Upper lobe of left lung (tissue), 6 donors: Measurements from ENCODE around the gene PLCB2. TPM values are rescaled to one million over a fixed set of nuclear protein-coding genes. Genes with fewer than 3 reads are reported as not detected.

Source experiments
- ATAC-seq, 2 donors: fragments of 200-7000 bp; cut with Tn5 transposase; one replicate each; pipeline ENCODE4 v1.9.1; 2022; ENCODE audit warnings: mild to moderate bottlenecking in 2 of 2, moderate library complexity in 2 of 2; ENCODE audit not compliant: low FRiP score in 2 of 2
- DNase-seq, 2 donors: peaks; one replicate each; pipeline ENCODE4 v3.0.0-alpha.2; 2019 to 2020
- H3K27ac ChIP-seq, 4 donors: fragments of 200-600 bp; sonication (generic); one replicate each; pipeline ENCODE4 v1.5.1; 2016 to 2019
- H3K27me3 ChIP-seq, 4 donors: fragments of 200-600 bp; sonication (generic); one replicate each; pipeline ENCODE4 v1.5.1; 2017 to 2019
- H3K36me3 ChIP-seq, 4 donors: fragments of 200-600 bp; sonication (generic); one replicate each; pipeline ENCODE4 v1.5.1; 2016 to 2019
- H3K4me1 ChIP-seq, 4 donors: fragments of 200-600 bp; sonication (generic); one replicate each; pipeline ENCODE4 v1.5.1; 2018 to 2019
- H3K4me3 ChIP-seq, 4 donors: fragments of 200-600 bp; sonication (generic); one replicate each; pipeline ENCODE4 v1.5.1; 2017 to 2019; ENCODE audit warnings: mild to moderate bottlenecking in 2 of 4, moderate library complexity in 1 of 4
- H3K9me3 ChIP-seq, 4 donors: fragments of 200-600 bp; sonication (generic); one replicate each; pipeline ENCODE4 v1.5.1; 2018 to 2019
- CTCF ChIP-seq, 6 experiments: fragments of 450-650 bp in 4 of 6; fragments of 200-600 bp in 2 of 6; sonication (generic) in 2 of 6; IDR thresholded peaks; one replicate each; pipeline ENCODE4 v1.5.1; 2016 to 2019; ENCODE audit warnings: antibody characterized with exemption in 6 of 6
- EP300 ChIP-seq, 4 donors: sonication (generic); formaldehyde crosslinking; IDR thresholded peaks; one replicate each; pipeline ENCODE4 v1.5.1; 2017; ENCODE audit warnings: antibody characterized with exemption in 4 of 4, control low read depth in 2 of 4
- POLR2A ChIP-seq, 4 donors: fragments of 450-650 bp; IDR thresholded peaks; one replicate each; pipeline ENCODE4 v1.5.1; 2016 to 2017; ENCODE audit warnings: antibody characterized with exemption in 4 of 4, mild to moderate bottlenecking in 2 of 4
- POLR2AphosphoS5 ChIP-seq, 2 donors: sonication (generic); formaldehyde crosslinking; IDR thresholded peaks; one replicate each; pipeline ENCODE4 v1.5.1; 2017; ENCODE audit warnings: antibody characterized with exemption in 2 of 2
- WGBS, 2 donors: methylation state at CpG; one replicate each; pipeline ENCODE4 v1.1.5; 2017 to 2018; 5-methylcytosine and 5-hydroxymethylcytosine counted together
- total RNA-seq, 6 donors: library from RNA; depleted of rRNA in 4 of 6; stranded (reverse); fragments of >200 nt in 4 of 6; gene quantifications; one replicate each; pipeline versions ENCODE4 v1.1.0 to v1.2.1, GENCODE V29; 2016 to 2021
- donor health status: DM: no; HTN: no; CAD: no; lungs with moderate emphysema.
- donor health status: DM: no; HTN: yes; CAD: no; lungs with severe emphysema.

The PLCB2 gene
- total RNA-seq, 6 donors from 2014 or later: 26.9 to 170 (median 85.7) TPM

GRCh38 chr15:40342416-40343320 is 34.9 kb upstream of the PLCB2 start:
- H3K4me1 ChIP-seq: peaks cover 56 to 62% (median 58%) of the 10 kb centered on the region in 4 donors

GRCh38 chr15:40340740-40341400 is 33.1 kb upstream of the PLCB2 start, which contains the start of gene CCDC9B:
CCDC9B (minus strand) TSS chr15:40340939; CDS start chr15:40340819, 120 bp downstream.
- peak; percentile 95 for DNase-seq
- WGBS, 2 donors: 29 to 100% methylated on average over 1 to 17 of the region's 17 CpGs
- TF ChIP-seq POLR2A (IDR thresholded peaks at IDR 0.05): peak in 3 of 4 donors; percentile 41 to 89 (median 57)
- TF ChIP-seq EP300 (IDR thresholded peaks at IDR 0.05): no peak
- peak in 2 of 6 experiments; percentile 9 to 17 for TF ChIP-seq CTCF (IDR thresholded peaks at IDR 0.05)
- TF ChIP-seq POLR2AphosphoS5 (IDR thresholded peaks at IDR 0.05): peak; percentile 46 to 81

More at GRCh38 chr15:40342416-40343320, 34.9 kb upstream of the PLCB2 start:
- no peak for TF ChIP-seq CTCF (IDR thresholded peaks at IDR 0.05)
- TF ChIP-seq EP300 (IDR thresholded peaks at IDR 0.05): no peak
- Histone ChIP-seq H3K27me3 (no peaks in the 10 kb centered on the region), H3K9me3 (no peaks in the 10 kb centered on the region), H3K27ac (peak overlapping the region; percentile 18 to 73 (median 44)), H3K36me3 (no peaks in the 10 kb centered on the region), H3K4me3 (no peak overlapping the region)
- DNase-seq (no peak), ATAC-seq (no peak)
- WGBS, 2 donors: 57 to 78% methylated on average over 7 of the region's 7 CpGs

GRCh38 chr15:40340038-40340739 is 32.5 kb upstream of the PLCB2 start:
- ATAC-seq (peak; percentile 9 to 41), DNase-seq (peak; percentile 65 to 84)
- Histone ChIP-seq H3K4me1 (peaks cover 80 to 87% (median 82%) of the 10 kb centered on the region in 4 donors), H3K9me3 (no peaks in the 10 kb centered on the region), H3K27me3 (no peaks in the 10 kb centered on the region), H3K36me3 (peaks cover 0 to 22% (median 3%) of the 10 kb centered on the region in 4 donors), H3K4me3 (peak overlapping the region; percentile 45 to 61 (median 52)), H3K27ac (peak overlapping the region; percentile 86 to 96 (median 94))
- WGBS, 2 donors: 15 to 48% methylated on average over 6 to 14 of the region's 14 CpGs
- TF ChIP-seq CTCF (IDR thresholded peaks at IDR 0.05) (no peak), POLR2AphosphoS5 (IDR thresholded peaks at IDR 0.05) (peak in 1 of 2 donors; percentile 18), POLR2A (IDR thresholded peaks at IDR 0.05) (no peak), EP300 (IDR thresholded peaks at IDR 0.05) (peak in 1 of 4 donors; percentile 29)

More at GRCh38 chr15:40340740-40341400, 33.1 kb upstream of the PLCB2 start, which contains the start of gene CCDC9B:
- peak; percentile 88 to 91 for ATAC-seq
- no peaks in the 10 kb centered on the region for H3K27me3 ChIP-seq
- H3K4me3 ChIP-seq: peak within 1 kb of the TSS; percentile 45 to 61 (median 52)
- peaks cover 0 to 15% (median 3%) of the 10 kb centered on the region in 4 donors for H3K36me3 ChIP-seq
- peak within 1 kb of the TSS; percentile 86 to 96 (median 94) for H3K27ac ChIP-seq
- peaks cover 73 to 80% (median 75%) of the 10 kb centered on the region in 4 donors for H3K4me1 ChIP-seq
- no peaks in the 10 kb centered on the region for H3K9me3 ChIP-seq

GRCh38 chr15:40339621-40339945 is 31.8 kb upstream of the PLCB2 start:
- H3K9me3 ChIP-seq: no peaks in the 10 kb centered on the region
- H3K27ac ChIP-seq: peak overlapping the region; percentile 86 to 96 (median 94)
- WGBS, 2 donors: 80 to 83% methylated on average over 1 to 5 of the region's 7 CpGs
- peak in 1 of 6 experiments; percentile 7 for TF ChIP-seq CTCF (IDR thresholded peaks at IDR 0.05)
- TF ChIP-seq POLR2AphosphoS5 (IDR thresholded peaks at IDR 0.05): no peak
- no peak for TF ChIP-seq POLR2A (IDR thresholded peaks at IDR 0.05)
- no peak for TF ChIP-seq EP300 (IDR thresholded peaks at IDR 0.05)
- DNase-seq: peak in 1 of 2 donors; percentile 47
- no peak for ATAC-seq
- peaks cover 0 to 23% (median 5%) of the 10 kb centered on the region in 4 donors for H3K36me3 ChIP-seq
- H3K4me3 ChIP-seq: peak overlapping the region in 3 of 4 donors; percentile 45 to 61 (median 53)
- H3K27me3 ChIP-seq: no peaks in the 10 kb centered on the region
- peaks cover 85 to 89% (median 87%) of the 10 kb centered on the region in 4 donors for H3K4me1 ChIP-seq
